ENCODE measurements around the gene CFI. TPM values are rescaled to one million over a fixed set of nuclear protein-coding genes. Genes with fewer than 3 reads are reported as not detected.

Gene CFI
- total and polyA plus RNA-seq, 2 of the 4 experiments (the other 2 are of a cell fraction) = 0.12 to 0.18 TPM

DNA sequence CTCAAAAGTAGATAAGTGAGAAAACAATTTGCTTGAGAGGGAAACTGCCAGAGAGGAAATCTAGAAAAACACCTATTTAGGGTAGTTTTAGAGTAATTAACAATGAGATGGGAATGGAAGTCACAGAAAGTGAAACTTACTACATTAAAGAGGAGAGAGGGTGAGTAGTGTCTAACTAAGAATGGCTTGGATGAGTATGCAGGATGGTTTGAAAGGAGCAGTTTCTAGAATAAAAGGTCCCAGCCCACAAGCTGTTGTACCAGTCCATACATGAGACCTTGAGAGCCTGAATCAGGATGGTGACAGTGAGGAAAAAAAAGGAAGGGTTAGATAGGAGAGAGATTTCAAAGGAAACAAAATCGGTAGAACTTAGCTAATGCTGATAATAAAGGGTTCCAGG, 15.1 kb upstream of the CFI start:
- Histone ChIP-seq H3K9ac (ENCODE audit: low read depth, low read length) (no peak overlapping the region), H3K23ac (ENCODE audit: low read depth, low read length) (no peak overlapping the region), H3K27me3 (ENCODE audit: control insufficient read depth, insufficient read depth, low read length) (no peaks in the 10 kb centered on the region), H3K79me1 (ENCODE audit: low read depth in 1 of 2, low read length in 2 of 2) (peaks cover 18 to 31% of the 10 kb centered on the region in 2 experiments; a peak in 3 of 4 replicates), H4K91ac (ENCODE audit: insufficient read depth, low read depth, low read length) (no peak overlapping the region), H3K18ac (ENCODE audit: low read depth, low read length) (no peak overlapping the region), H3K36me3 (ENCODE audit: control insufficient read depth, insufficient read depth, low read length) (peaks cover 7% of the 10 kb centered on the region), H3K9me1 (ENCODE audit: insufficient read depth, low read length) (no peaks in the 10 kb centered on the region), H2BK5ac (ENCODE audit: low read depth, low read length, poor library complexity, severe bottlenecking) (no peak overlapping the region), H4K5ac (ENCODE audit: low read depth, low read length) (no peak overlapping the region; the same call in 1 of the 2 replicates), H3K4ac (ENCODE audit: low read depth, low read length) (no peak overlapping the region), H2BK20ac (ENCODE audit: low read depth, low read length) (no peak overlapping the region), H4K20me1 (ENCODE audit: insufficient read depth, low read length) (no peaks in the 10 kb centered on the region), H2AK9ac (replicated peaks; ENCODE audit: low read depth, low read length, poor library complexity) (no peak overlapping the region), H3K56ac (ENCODE audit: extremely low read depth, insufficient read depth, low read length) (no peak overlapping the region), H3K4me1 (ENCODE audit: control insufficient read depth, insufficient read depth, low read length) (0 out of 2 replicates have a peak, but pooled peaks cover 1% of the 10 kb centered on the region), H3K27ac (ENCODE audit: insufficient read depth, low read length) (no peak overlapping the region), H2AK5ac (ENCODE audit: low read depth, low read length) (no peak overlapping the region), H3K9me3 (ENCODE audit: control insufficient read depth, insufficient read depth, low read length) (no peaks in the 10 kb centered on the region), H3K14ac (replicated peaks; ENCODE audit: low read depth, low read length) (no peak overlapping the region), H3K4me2 (ENCODE audit: low read depth, low read length) (peak overlapping the region; percentile 45), H4K8ac (ENCODE audit: low read depth in 2 of 2, low read length in 2 of 2) (no peak overlapping the region), H3K4me3 (ENCODE audit: insufficient read depth, low read depth, low read length) (peak overlapping the region; percentile 61; the same call in 1 of the 2 replicates), H2AFZ (replicated peaks; ENCODE audit: low read length, poor library complexity) (no peak overlapping the region), H2BK15ac (ENCODE audit: low read depth, low read length) (no peak overlapping the region), H2BK120ac (ENCODE audit: low read depth, low read length) (no peak overlapping the region)
- DNase-seq (no peak), ATAC-seq (ENCODE audit: low read depth) (no peak)
- dilution Hi-C loops (cut with HindIII; ENCODE audit: low sequenced_read_pairs, unreplicated experiment) = no loop called here
- intact Hi-C loops (cut with micrococcal nuclease) = no loop called here
- WGBS, 2 experiments (ENCODE audit: extremely low coverage in 2 of 2, insufficient read length in 1 of 2) = no CpG with 5 or more reads among the region's 1 CpG
- in situ Hi-C loops (cut with MboI; ENCODE audit: low sequenced_read_pairs) = loop anchor here (10.0 kb wide), 3 partner anchors 112 to 392 kb away; partner anchors contain the start of gene CASP6
- ChIA-PET POLR2A (ENCODE audit: unreplicated experiment) (no interaction called here), CTCF (interaction anchor here (0.6 to 1.0 kb wide), 3 partner anchors 11 to 117 kb away, joined by 3 to 5 read pairs (median 3); partner anchors contain the start of gene RRH)
- TF ChIP-seq MAFK (IDR thresholded peaks at IDR 0.05; ENCODE audit: low read depth, low read length) (no peak), SMC3 (IDR thresholded peaks at IDR 0.05; ENCODE audit: low read depth, low read length) (no peak), RAD21 (IDR thresholded peaks at IDR 0.05; ENCODE audit: low read length) (no peak), RFX5 (IDR thresholded peaks at IDR 0.05; ENCODE audit: low read depth, low read length) (no peak), CHD1 (IDR thresholded peaks at IDR 0.05; ENCODE audit: low read depth, low read length) (no peak), RCOR1 (IDR thresholded peaks at IDR 0.05; ENCODE audit: insufficient replicate concordance, low read length) (no peak), POLR2A (IDR thresholded peaks at IDR 0.05; ENCODE audit: low read depth, low read length) (no peak), MAZ (IDR thresholded peaks at IDR 0.05; ENCODE audit: borderline replicate concordance, low read depth, low read length) (no peak), FOS (IDR thresholded peaks at IDR 0.05; ENCODE audit: low read depth, low read length) (no peak), NFE2L2 (IDR thresholded peaks at IDR 0.05; ENCODE audit: low read depth, low read length) (no peak), BHLHE40 (IDR thresholded peaks at IDR 0.05; ENCODE audit: low read depth, low read length) (no peak), MXI1 (IDR thresholded peaks at IDR 0.05; ENCODE audit: borderline replicate concordance, low read depth, low read length) (no peak), CEBPB (IDR thresholded peaks at IDR 0.05; ENCODE audit: low read depth, low read length) (no peak)
- TF ChIP-seq, protein P1, sequence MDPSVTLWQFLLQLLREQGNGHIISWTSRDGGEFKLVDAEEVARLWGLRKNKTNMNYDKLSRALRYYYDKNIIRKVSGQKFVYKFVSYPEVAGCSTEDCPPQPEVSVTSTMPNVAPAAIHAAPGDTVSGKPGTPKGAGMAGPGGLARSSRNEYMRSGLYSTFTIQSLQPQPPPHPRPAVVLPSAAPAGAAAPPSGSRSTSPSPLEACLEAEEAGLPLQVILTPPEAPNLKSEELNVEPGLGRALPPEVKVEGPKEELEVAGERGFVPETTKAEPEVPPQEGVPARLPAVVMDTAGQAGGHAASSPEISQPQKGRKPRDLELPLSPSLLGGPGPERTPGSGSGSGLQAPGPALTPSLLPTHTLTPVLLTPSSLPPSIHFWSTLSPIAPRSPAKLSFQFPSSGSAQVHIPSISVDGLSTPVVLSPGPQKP (IDR thresholded peaks at IDR 0.05; ENCODE audit: borderline replicate concordance, low read depth, low read length) = no peak
- TF ChIP-seq, protein P2, sequence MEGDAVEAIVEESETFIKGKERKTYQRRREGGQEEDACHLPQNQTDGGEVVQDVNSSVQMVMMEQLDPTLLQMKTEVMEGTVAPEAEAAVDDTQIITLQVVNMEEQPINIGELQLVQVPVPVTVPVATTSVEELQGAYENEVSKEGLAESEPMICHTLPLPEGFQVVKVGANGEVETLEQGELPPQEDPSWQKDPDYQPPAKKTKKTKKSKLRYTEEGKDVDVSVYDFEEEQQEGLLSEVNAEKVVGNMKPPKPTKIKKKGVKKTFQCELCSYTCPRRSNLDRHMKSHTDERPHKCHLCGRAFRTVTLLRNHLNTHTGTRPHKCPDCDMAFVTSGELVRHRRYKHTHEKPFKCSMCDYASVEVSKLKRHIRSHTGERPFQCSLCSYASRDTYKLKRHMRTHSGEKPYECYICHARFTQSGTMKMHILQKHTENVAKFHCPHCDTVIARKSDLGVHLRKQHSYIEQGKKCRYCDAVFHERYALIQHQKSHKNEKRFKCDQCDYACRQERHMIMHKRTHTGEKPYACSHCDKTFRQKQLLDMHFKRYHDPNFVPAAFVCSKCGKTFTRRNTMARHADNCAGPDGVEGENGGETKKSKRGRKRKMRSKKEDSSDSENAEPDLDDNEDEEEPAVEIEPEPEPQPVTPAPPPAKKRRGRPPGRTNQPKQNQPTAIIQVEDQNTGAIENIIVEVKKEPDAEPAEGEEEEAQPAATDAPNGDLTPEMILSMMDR (conservative IDR thresholded peaks at IDR 0.05; ENCODE audit: low read depth, low read length) = no peak
- TF ChIP-seq, protein P3, sequence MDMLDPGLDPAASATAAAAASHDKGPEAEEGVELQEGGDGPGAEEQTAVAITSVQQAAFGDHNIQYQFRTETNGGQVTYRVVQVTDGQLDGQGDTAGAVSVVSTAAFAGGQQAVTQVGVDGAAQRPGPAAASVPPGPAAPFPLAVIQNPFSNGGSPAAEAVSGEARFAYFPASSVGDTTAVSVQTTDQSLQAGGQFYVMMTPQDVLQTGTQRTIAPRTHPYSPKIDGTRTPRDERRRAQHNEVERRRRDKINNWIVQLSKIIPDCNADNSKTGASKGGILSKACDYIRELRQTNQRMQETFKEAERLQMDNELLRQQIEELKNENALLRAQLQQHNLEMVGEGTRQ (IDR thresholded peaks at IDR 0.05; ENCODE audit: low read depth, low read length) = no peak
- no TSS peak for BruUV-seq (replicated peaks)
